ENCODE measurements around the gene JUNB. TPM values are rescaled to one million over a fixed set of nuclear protein-coding genes. Genes with fewer than 3 reads are reported as not detected.

The JUNB gene
- total and polyA plus RNA-seq, 2 of the 8 experiments (the other 6 are each of a cell fraction or from before 2014, with no cell fraction given): 7.4 to 10.0 TPM

GRCh38 chr19:12750851-12751250 is 40.4 kb upstream of the JUNB start:
- CTCF ChIA-PET (ENCODE audit: partially characterized antibody): interaction anchor here (1.7 to 4.8 kb wide), 2 partner anchors 11 to 33 kb away, joined by 3 to 56 read pairs; no protein-coding TSS in a partner anchor
- H4K20me1 ChIP-seq (replicated peaks in 1 of 2; ENCODE audit: control insufficient read depth in 1 of 2, insufficient read depth in 2 of 2, low read length in 2 of 2): peaks cover 0 to 2% of the 10 kb centered on the region in 2 experiments
- no peak overlapping the region; the same call in none of the 2 replicates for H2BK15ac ChIP-seq (ENCODE audit: low read length)
- H4K8ac ChIP-seq (ENCODE audit: extremely low read depth, insufficient read depth, low read length): no peak overlapping the region
- H3K4me1 ChIP-seq (replicated peaks in 1 of 4; ENCODE audit: control insufficient read depth in 3 of 4, insufficient read depth in 4 of 4, low read length in 3 of 4): peaks cover 0 to 10% (median 4%) of the 10 kb centered on the region in 4 experiments; a peak in 4 of 7 replicates
- no peak for FAIRE-seq
- H3K4me3 ChIP-seq (ENCODE audit: extremely low read depth in 1 of 4, insufficient read depth in 2 of 4, low read depth in 3 of 4, low read length in 4 of 4): no peak overlapping the region
- H2BK20ac ChIP-seq (ENCODE audit: low read length): 0 out of 2 replicates have a peak overlapping the region, but pooled peaks have one; percentile 5
- no peak overlapping the region for H3K14ac ChIP-seq (ENCODE audit: insufficient read length)
- 88% methylated on average over 9 of the region's 9 CpGs; no CpG with 5 or more reads in 1 of the 2 experiments for WGBS, 2 experiments (ENCODE audit: extremely low coverage in 1 of 2, insufficient coverage in 1 of 2, insufficient read length in 1 of 2, insufficient replicate concordance in 2 of 2, low coverage in 1 of 2, low lambda C conversion rate in 2 of 2, missing lambda C conversion rate in 1 of 2)
- POLR2A ChIA-PET (ENCODE audit: partially characterized antibody): interaction anchor here (1.4 to 10.3 kb wide), 6 partner anchors 13 to 54 kb away, joined by 4 to 104 read pairs (median 23); partner anchors contain the start of genes FBXW9, GET3, TNPO2 and TRIR
- no peak overlapping the region for H4K91ac ChIP-seq (replicated peaks; ENCODE audit: insufficient read length, low read length)
- peaks cover 8% of the 10 kb centered on the region for H3K23me2 ChIP-seq (ENCODE audit: low read depth, low read length)
- H4K5ac ChIP-seq (ENCODE audit: insufficient read length, low read depth, low read length): no peak overlapping the region
- no peak overlapping the region for H2BK120ac ChIP-seq (replicated peaks; ENCODE audit: low read depth, low read length)
- no peak overlapping the region for H2BK5ac ChIP-seq (ENCODE audit: low read depth, low read length)
- H2BK12ac ChIP-seq (ENCODE audit: low read depth, low read length): peak overlapping the region; percentile 60; the same call in 1 of the 2 replicates
- no peaks in the 10 kb centered on the region for H3K79me2 ChIP-seq (ENCODE audit: control insufficient read depth in 1 of 2, insufficient read depth in 2 of 2, low read length in 2 of 2)
- no peak overlapping the region for H3K27ac ChIP-seq (ENCODE audit: low read depth, low read length)
- H3K27me3 ChIP-seq (replicated peaks in 1 of 4; ENCODE audit: control insufficient read depth in 3 of 4, extremely low read depth in 1 of 4, insufficient read depth in 3 of 4, low read length in 3 of 4): no peaks in the 10 kb centered on the region; a peak in 3 of 7 replicates
- no peak overlapping the region for H3K4ac ChIP-seq (replicated peaks; ENCODE audit: insufficient read length, low read depth, low read length)
- peak overlapping the region; percentile 60 for H3K18ac ChIP-seq (ENCODE audit: extremely low read depth, low read length)
- no peaks in the 10 kb centered on the region for H3K9me3 ChIP-seq (ENCODE audit: insufficient read depth in 2 of 2, low read depth in 1 of 2, low read length in 1 of 2)
- no peak for DNase-seq (ENCODE audit: low read depth in 1 of 2, low spot score in 2 of 2)
- H3K56ac ChIP-seq (replicated peaks; ENCODE audit: insufficient read length, low read depth, low read length): no peak overlapping the region
- TF ChIP-seq BRCA1 (IDR thresholded peaks at IDR 0.05; ENCODE audit: low read depth, low read length) (no peak), CEBPB (IDR thresholded peaks at IDR 0.05; ENCODE audit: low read depth, low read length) (no peak), RBBP5 (IDR thresholded peaks at IDR 0.05; ENCODE audit: borderline replicate concordance, low read depth, low read length) (no peak), TAF7 (optimal IDR thresholded peaks at IDR 0.05; ENCODE audit: borderline replicate concordance, low read depth, low read length) (no peak), TCF12 (IDR thresholded peaks at IDR 0.05; ENCODE audit: low read depth, low read length) (no peak), RXRA (IDR thresholded peaks at IDR 0.05; ENCODE audit: insufficient read depth, low read depth, low read length) (no peak), SP1 (IDR thresholded peaks at IDR 0.05; ENCODE audit: low read depth, low read length) (no peak)
- TF ChIP-seq, protein P1, sequence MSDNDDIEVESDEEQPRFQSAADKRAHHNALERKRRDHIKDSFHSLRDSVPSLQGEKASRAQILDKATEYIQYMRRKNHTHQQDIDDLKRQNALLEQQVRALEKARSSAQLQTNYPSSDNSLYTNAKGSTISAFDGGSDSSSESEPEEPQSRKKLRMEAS (IDR thresholded peaks at IDR 0.05): no peak
- H3K36me3 ChIP-seq (ENCODE audit: control insufficient read depth in 2 of 4, insufficient read depth in 4 of 4, low read length in 3 of 4): peaks cover 0 to 11% (median 7%) of the 10 kb centered on the region in 4 experiments; a peak in 6 of 8 replicates
- H2AFZ ChIP-seq (ENCODE audit: low read length): no peak overlapping the region
- peak overlapping the region; percentile 86; the same call in 1 of the 2 replicates for H2AK5ac ChIP-seq (ENCODE audit: low read depth, low read length)
- H3K4me2 ChIP-seq (ENCODE audit: insufficient read depth in 1 of 2, low read depth in 2 of 2, low read length in 2 of 2): peak overlapping the region in 1 of 2 experiments; percentile 74; a peak in 1 of 4 replicates
- H3K23ac ChIP-seq (ENCODE audit: insufficient read length): no peak overlapping the region
- no peak overlapping the region; a peak in 1 of 7 replicates for H3K9ac ChIP-seq (replicated peaks in 1 of 4; ENCODE audit: extremely low read depth in 1 of 4, low read depth in 3 of 4, low read length in 3 of 4)
- no peaks in the 10 kb centered on the region for H3K79me1 ChIP-seq (ENCODE audit: low read depth, low read length)
